HCT116 (cell line): ENCODE data around the gene CCDC192. TPM values are rescaled to one million over a fixed set of nuclear protein-coding genes. Genes with fewer than 3 reads are reported as not detected.

ENCODE experiments used
- ATAC-seq: fragments of 200-7000 bp; cut with Tn5 transposase; 2 replicates; pipeline ENCODE4 v1.9.1; 2020; ENCODE audit warnings: mild to moderate bottlenecking, moderate library complexity
- BruUV-seq: library from RNA; stranded (reverse); fragments of 400-500 nt; replicated peaks from 2 replicates; lab custom pipeline; 2021; lab: Mats Ljungman, UMichigan
- CTCF ChIA-PET: fragments of 300-600 bp; sonication (Branson Sonifier 250); formaldehyde crosslinking; loops from one replicate; lab custom pipeline; 2021; ENCODE audit warnings: antibody characterized with exemption; lab: Charles Lee
- POLR2A ChIA-PET: fragments of 300-600, 350-600 bp; sonication (Branson Sonifier 250); formaldehyde crosslinking; loops from one replicate; lab custom pipeline; 2021; ENCODE audit warnings: antibody characterized with exemption; lab: Charles Lee
- RAD21 ChIA-PET, 2 experiments: fragments of 300-600 bp; sonication (Branson Sonifier 250); formaldehyde crosslinking; loops; one replicate each; lab custom pipeline; 2023; ENCODE audit warnings: low total read pairs in 2 of 2; ENCODE audit not compliant: uncharacterized antibody in 2 of 2, unreplicated experiment in 2 of 2, low non-redundant PET in 1 of 2; lab: Charles Lee
- DNase-seq: peaks from one replicate; pipeline ENCODE4 v3.0.0-alpha.2; 2010; ENCODE audit warnings: low read depth, low spot score
- H2AFZ ChIP-seq: fragments of 200-600 bp; shearing (Covaris generic), sonication (generic); 2 replicates; pipeline ENCODE4 v1.6.1; 2017; ENCODE audit warnings: low read depth, mixed run types, mixed read lengths, antibody characterized with exemption, low read length; ENCODE audit not compliant: poor library complexity, severe bottlenecking
- H3K27ac ChIP-seq: 2 replicates; pipeline ENCODE4 v1.5.1; 2012; ENCODE audit warnings: low read depth, low read length
- H3K27me3 ChIP-seq: fragments of 200-600 bp; sonication (generic); 2 replicates; pipeline ENCODE4 v1.6.1; 2016; ENCODE audit warnings: mixed run types, low read length, mixed read lengths; ENCODE audit not compliant: insufficient read depth
- H3K36me3 ChIP-seq, 2 experiments: fragments of 200-500 bp in 1 of 2; fragments of 200-600 bp in 1 of 2; sonication (Bioruptor generic) in 1 of 2; sonication (generic) in 1 of 2; 2 replicates each; pipeline versions ENCODE4 v1.5.1 to v1.6.1; 2014 to 2016; ENCODE audit warnings: low read length in 2 of 2, inconsistent platforms in 1 of 2, mixed read lengths in 1 of 2, mixed run types in 1 of 2; ENCODE audit not compliant: insufficient read depth in 2 of 2, control insufficient read depth in 1 of 2
- H3K4me1 ChIP-seq, 2 experiments: fragments of 200-600 bp in 1 of 2; sonication (generic) in 1 of 2; 2 replicates each; pipeline versions ENCODE4 v1.5.1 to v1.6.1; 2012 to 2017; ENCODE audit warnings: low read length in 2 of 2, inconsistent platforms in 1 of 2, mild to moderate bottlenecking in 1 of 2, mixed read lengths in 1 of 2, mixed run types in 1 of 2, moderate library complexity in 1 of 2; ENCODE audit not compliant: insufficient read depth in 2 of 2, control insufficient read depth in 1 of 2
- H3K4me2 ChIP-seq: fragments of 200-600 bp; sonication (generic); 2 replicates; pipeline ENCODE4 v1.6.1; 2017; ENCODE audit warnings: mixed run types, low read length, mixed read lengths
- H3K4me3 ChIP-seq, 2 experiments: fragments of 200-600 bp in 1 of 2; sonication (generic) in 1 of 2; replicated peaks in 1 of 2; 2 replicates each; pipeline ENCODE4 v1.5.1; 2011 to 2016; ENCODE audit warnings: low read length in 2 of 2, control low read depth in 1 of 2, low read depth in 1 of 2, mild to moderate bottlenecking in 1 of 2, mixed read lengths in 1 of 2, mixed run types in 1 of 2
- H3K79me2 ChIP-seq: fragments of 200-600 bp; sonication (generic); 2 replicates; pipeline ENCODE4 v1.6.1; 2017; ENCODE audit warnings: mild to moderate bottlenecking, mixed run types, low read length, moderate library complexity, mixed read lengths; ENCODE audit not compliant: insufficient read depth
- H3K9ac ChIP-seq: fragments of 200-600 bp; sonication (generic); 2 replicates; pipeline ENCODE4 v1.6.1; 2016; ENCODE audit warnings: low read length, mixed read lengths
- H3K9me2 ChIP-seq: fragments of 200-600 bp; sonication (generic), shearing (Covaris generic); 2 replicates; pipeline ENCODE4 v1.6.1; 2017; ENCODE audit warnings: mixed run types, mild to moderate bottlenecking, moderate library complexity; ENCODE audit not compliant: insufficient read depth
- H3K9me3 ChIP-seq, 2 experiments: fragments of 200-500 bp in 1 of 2; fragments of 200-600 bp in 1 of 2; sonication (Bioruptor generic) in 1 of 2; sonication (generic) in 1 of 2; 2 replicates each; pipeline ENCODE4 v1.6.1; 2014 to 2017; ENCODE audit warnings: low read length in 2 of 2, mixed read lengths in 2 of 2, inconsistent platforms in 1 of 2, low read depth in 1 of 2, mild to moderate bottlenecking in 1 of 2, mixed run types in 1 of 2, moderate library complexity in 1 of 2; ENCODE audit not compliant: control insufficient read depth in 1 of 2, insufficient read depth in 1 of 2
- H4K20me1 ChIP-seq: fragments of 200-600 bp; sonication (generic), shearing (Covaris generic); 2 replicates; pipeline ENCODE4 v1.6.1; 2017; ENCODE audit warnings: mixed run types, mild to moderate bottlenecking, moderate library complexity; ENCODE audit not compliant: insufficient read depth
- ATF3 ChIP-seq: IDR thresholded peaks from 2 replicates; pipeline ENCODE4 v1.6.1; 2012
- CEBPB ChIP-seq: IDR thresholded peaks from 2 replicates; pipeline ENCODE4 v1.6.1; 2012; ENCODE audit warnings: low read depth
- ELF1 ChIP-seq: IDR thresholded peaks from 2 replicates; pipeline ENCODE4 v1.6.1; 2012; ENCODE audit warnings: low read depth, borderline replicate concordance
- EZH2 ChIP-seq: fragments of 200-600 bp; sonication (generic); IDR thresholded peaks from 2 replicates; pipeline ENCODE4 v1.6.1; 2017; ENCODE audit warnings: antibody characterized with exemption, mixed run types
- EZH2phosphoT487 ChIP-seq: fragments of 200-600 bp; IDR thresholded peaks from 2 replicates; pipeline ENCODE4 v1.6.1; 2018; ENCODE audit warnings: antibody characterized with exemption, borderline replicate concordance
- JUND ChIP-seq: IDR thresholded peaks from 2 replicates; pipeline ENCODE4 v1.6.1; 2012
- RAD21 ChIP-seq: IDR thresholded peaks from 2 replicates; pipeline ENCODE4 v1.6.1; 2012; ENCODE audit warnings: low read depth, mild to moderate bottlenecking
- SIN3A ChIP-seq: IDR thresholded peaks from 2 replicates; pipeline ENCODE4 v1.6.1; 2012; ENCODE audit warnings: low read depth
- SP1 ChIP-seq: IDR thresholded peaks from 2 replicates; pipeline ENCODE4 v1.6.1; 2012; ENCODE audit warnings: low read depth
- SRF ChIP-seq: IDR thresholded peaks from 2 replicates; pipeline ENCODE4 v1.6.1; 2012; ENCODE audit warnings: low read depth
- YY1 ChIP-seq: IDR thresholded peaks from 2 replicates; pipeline ENCODE4 v1.6.1; 2011; ENCODE audit warnings: low read length, low read depth, moderate library complexity, mild to moderate bottlenecking; ENCODE audit not compliant: insufficient replicate concordance; ENCODE audit errors: extremely low read depth
- ZFX ChIP-seq: fragments of 450-650 bp; IDR thresholded peaks from 2 replicates; pipeline ENCODE4 v1.6.1; 2017
- ZNF274 ChIP-seq: fragments of 200-500 bp; sonication (Bioruptor generic); IDR thresholded peaks from 2 replicates; pipeline ENCODE4 v1.6.1; 2014; ENCODE audit warnings: mild to moderate bottlenecking, low read depth, low read length, inconsistent platforms
- intact Hi-C: fragments of 100-400 bp; cut with micrococcal nuclease; formaldehyde crosslinking; loops from 2 replicates; pipeline ENCODE4 v1.10.0; 2022
- total RNA-seq: library from RNA; stranded (reverse); gene quantifications from one replicate; pipeline ENCODE4 v1.2.1, GENCODE V29; 2021; ENCODE audit not compliant: unreplicated experiment
- TF ChIP-seq, protein P1 (sequence below): IDR thresholded peaks from 2 replicates; pipeline ENCODE4 v1.6.1; 2011; ENCODE audit warnings: mild to moderate bottlenecking, low read length, moderate library complexity; ENCODE audit not compliant: insufficient replicate concordance; ENCODE audit errors: extremely low read depth

CCDC192 gene
- total RNA-seq, 1 experiment from 2014 or later, result not detected

DNA sequence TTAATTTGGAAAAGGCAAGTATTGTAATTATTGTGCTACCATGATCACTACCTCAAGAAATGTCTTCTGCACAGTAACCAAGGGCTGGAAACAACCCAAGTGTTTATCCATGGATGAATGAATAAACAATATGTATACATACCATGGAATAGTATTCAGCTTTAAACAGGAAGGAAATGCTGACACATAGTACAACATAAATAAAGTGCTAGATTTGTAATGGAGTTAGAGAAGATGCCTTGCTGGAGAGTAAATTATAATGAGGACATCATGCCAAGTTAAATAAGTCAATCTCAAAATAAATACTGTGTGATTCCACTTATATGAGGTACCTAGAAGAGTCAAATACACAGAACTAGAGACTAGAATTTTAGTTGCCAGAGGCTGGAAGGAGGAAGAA lies 160.0 kb downstream of the CCDC192 start:
- no TSS peak for BruUV-seq
- ChIA-PET RAD21 (no interaction called here), POLR2A (no interaction called here), CTCF (no interaction called here)
- H3K4me1 ChIP-seq, result no peaks in the 10 kb centered on the region
- no peaks in the 10 kb centered on the region for H3K79me2 ChIP-seq
- no peak overlapping the region for H3K4me3 ChIP-seq
- TF ChIP-seq SP1, result no peak
- TF ChIP-seq EZH2phosphoT487, result no peak
- TF ChIP-seq RAD21, result no peak
- TF ChIP-seq ELF1, result no peak
- no peak for TF ChIP-seq YY1
- TF ChIP-seq SIN3A, result no peak
- TF ChIP-seq ATF3, result no peak
- no peak for TF ChIP-seq EZH2
- TF ChIP-seq CEBPB, result no peak
- TF ChIP-seq ZFX, result no peak
- no peak overlapping the region for H3K27ac ChIP-seq
- no peaks in the 10 kb centered on the region for H3K36me3 ChIP-seq
- intact Hi-C loops, result no loop called here
- ATAC-seq (no peak), DNase-seq (no peak)
- H3K9me3 ChIP-seq, result no peaks in the 10 kb centered on the region
- no peaks in the 10 kb centered on the region for H3K9me2 ChIP-seq
- no peaks in the 10 kb centered on the region for H3K27me3 ChIP-seq
- no peak overlapping the region for H2AFZ ChIP-seq
- H3K9ac ChIP-seq, result no peak overlapping the region
- H3K4me2 ChIP-seq, result no peak overlapping the region
- H4K20me1 ChIP-seq, result no peaks in the 10 kb centered on the region

GRCh38 chr5:127863610-127864395 lies 160.6 kb downstream of the CCDC192 start:
- intact Hi-C loops, result no loop called here
- Histone ChIP-seq H3K36me3 (no peaks in the 10 kb centered on the region), H3K4me2 (no peak overlapping the region), H3K4me3 (no peak overlapping the region), H3K79me2 (no peaks in the 10 kb centered on the region), H3K27ac (no peak overlapping the region), H3K9ac (no peak overlapping the region), H3K9me2 (no peaks in the 10 kb centered on the region), H2AFZ (no peak overlapping the region), H4K20me1 (no peaks in the 10 kb centered on the region), H3K27me3 (no peaks in the 10 kb centered on the region), H3K9me3 (no peaks in the 10 kb centered on the region)
- ChIA-PET CTCF (no interaction called here), RAD21 (no interaction called here)
- ATAC-seq (no peak), DNase-seq (no peak)
- BruUV-seq, result no TSS peak
- no peak for TF ChIP-seq SRF
- TF ChIP-seq CEBPB, result no peak
- no peak for TF ChIP-seq ZNF274
- no peak for TF ChIP-seq EZH2phosphoT487
- TF ChIP-seq JUND, result no peak
- TF ChIP-seq ELF1, result no peak
- TF ChIP-seq, protein P1, sequence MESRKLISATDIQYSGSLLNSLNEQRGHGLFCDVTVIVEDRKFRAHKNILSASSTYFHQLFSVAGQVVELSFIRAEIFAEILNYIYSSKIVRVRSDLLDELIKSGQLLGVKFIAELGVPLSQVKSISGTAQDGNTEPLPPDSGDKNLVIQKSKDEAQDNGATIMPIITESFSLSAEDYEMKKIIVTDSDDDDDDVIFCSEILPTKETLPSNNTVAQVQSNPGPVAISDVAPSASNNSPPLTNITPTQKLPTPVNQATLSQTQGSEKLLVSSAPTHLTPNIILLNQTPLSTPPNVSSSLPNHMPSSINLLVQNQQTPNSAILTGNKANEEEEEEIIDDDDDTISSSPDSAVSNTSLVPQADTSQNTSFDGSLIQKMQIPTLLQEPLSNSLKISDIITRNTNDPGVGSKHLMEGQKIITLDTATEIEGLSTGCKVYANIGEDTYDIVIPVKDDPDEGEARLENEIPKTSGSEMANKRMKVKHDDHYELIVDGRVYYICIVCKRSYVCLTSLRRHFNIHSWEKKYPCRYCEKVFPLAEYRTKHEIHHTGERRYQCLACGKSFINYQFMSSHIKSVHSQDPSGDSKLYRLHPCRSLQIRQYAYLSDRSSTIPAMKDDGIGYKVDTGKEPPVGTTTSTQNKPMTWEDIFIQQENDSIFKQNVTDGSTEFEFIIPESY, result no peak
- TF ChIP-seq, all 23 proteins: peak for 0
- POLR2A ChIA-PET, result no interaction called here
- H3K4me1 ChIP-seq, result no peaks in the 10 kb centered on the region
